ENCODE measurements around the gene ZCCHC4.
"Not testable (repeated sequence)": the region's sequence is repeated elsewhere in the genome, so short reads cannot be mapped to it uniquely, and the experiment has no call there.

The ZCCHC4 gene

DNA sequence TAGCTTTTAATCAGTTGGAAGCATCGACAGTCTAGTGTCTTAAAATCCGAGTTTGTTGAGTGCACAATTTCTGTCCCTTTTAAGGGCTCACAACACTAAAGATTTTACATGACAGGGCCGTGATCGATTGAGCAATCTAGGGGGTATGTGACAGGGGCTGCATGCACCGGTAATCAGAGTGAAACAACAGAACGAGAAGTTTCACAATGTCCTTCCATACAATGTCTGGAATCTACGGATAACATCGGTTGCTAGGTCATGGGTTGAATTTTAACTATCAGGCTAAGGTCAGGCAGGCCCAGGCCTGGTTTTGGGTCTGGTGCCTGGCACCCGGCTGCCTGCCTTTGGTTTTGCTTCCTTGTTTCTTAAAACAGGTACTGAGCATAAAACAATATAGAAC is 60.0 kb downstream of the ZCCHC4 start:
- not testable (repeated sequence) for H3K9me3 Mint-ChIP-seq; ATAC-seq (replicated peaks)

DNA sequence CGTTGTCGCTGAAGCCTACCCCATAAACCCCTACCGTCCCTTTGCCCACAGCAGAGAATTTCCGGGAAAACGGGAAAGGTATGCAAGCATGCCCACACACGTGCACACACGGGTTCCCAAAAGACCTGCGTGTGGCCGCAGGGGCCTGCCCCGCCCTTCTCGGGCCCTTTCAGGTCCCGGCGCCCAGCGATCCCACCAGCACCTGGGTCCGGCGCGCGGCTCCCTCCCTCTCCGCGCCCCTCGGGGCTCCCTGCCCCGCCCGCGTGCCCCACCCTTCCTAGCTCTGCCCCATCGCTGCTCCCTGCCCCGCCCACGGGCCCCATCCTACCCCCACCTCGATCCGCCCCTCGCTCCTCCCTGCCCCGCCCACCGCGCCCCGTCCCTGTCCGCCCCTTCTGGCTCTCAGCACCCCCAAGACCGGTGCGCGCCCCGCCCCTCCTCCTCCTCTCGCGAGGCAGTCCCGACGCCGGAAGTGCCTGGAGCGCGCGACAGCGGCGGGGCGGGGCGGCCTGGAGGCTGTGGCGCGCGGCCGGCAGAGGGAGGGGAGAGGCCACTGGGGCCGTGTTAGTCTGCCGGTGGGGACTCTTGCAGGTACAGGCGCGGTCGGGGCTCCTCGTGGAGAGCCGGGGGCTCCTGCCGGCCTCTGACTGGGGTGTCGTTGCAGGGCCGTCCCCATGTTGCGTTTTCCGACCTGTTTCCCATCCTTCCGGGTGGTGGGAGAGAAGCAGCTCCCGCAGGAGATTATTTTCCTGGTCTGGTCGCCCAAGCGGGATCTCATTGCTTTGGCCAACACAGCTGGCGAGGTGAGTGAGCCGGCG is 64.4 kb downstream of the ZCCHC4 start, which contains the start of gene ANAPC4:
Gene ANAPC4 (plus strand): TSS at position 510 of the 818 bp plus-strand sequence. CDS start 165 bp downstream, at position 675.
- ATAC-seq (replicated peaks) (peak; percentile 94), DNase-seq (peak; percentile 92 to 96 (median 94))
- H3K9me3 Mint-ChIP-seq, result no peaks in the 10 kb centered on the region
- H3K4me3 Mint-ChIP-seq, result no peak within 1 kb of the TSS
- peak within 1 kb of the TSS in 1 of 2 donors; percentile 64 for H3K27ac Mint-ChIP-seq
- peaks cover 14% of the 10 kb centered on the region for H3K36me3 Mint-ChIP-seq (ENCODE audit: insufficient read depth)
- H3K4me1 Mint-ChIP-seq (ENCODE audit: low read depth in 2 of 2), result peaks cover 7 to 8% of the 10 kb centered on the region in 2 donors
- no peaks in the 10 kb centered on the region for H3K27me3 Mint-ChIP-seq

More for the DNA sequence above, 60.0 kb downstream of the ZCCHC4 start:
- not testable (repeated sequence) for H3K27me3 Mint-ChIP-seq; H3K4me1 Mint-ChIP-seq (ENCODE audit: low read depth in 2 of 2); DNase-seq; H3K4me3 Mint-ChIP-seq; H3K27ac Mint-ChIP-seq; H3K36me3 Mint-ChIP-seq (ENCODE audit: insufficient read depth)

DNA sequence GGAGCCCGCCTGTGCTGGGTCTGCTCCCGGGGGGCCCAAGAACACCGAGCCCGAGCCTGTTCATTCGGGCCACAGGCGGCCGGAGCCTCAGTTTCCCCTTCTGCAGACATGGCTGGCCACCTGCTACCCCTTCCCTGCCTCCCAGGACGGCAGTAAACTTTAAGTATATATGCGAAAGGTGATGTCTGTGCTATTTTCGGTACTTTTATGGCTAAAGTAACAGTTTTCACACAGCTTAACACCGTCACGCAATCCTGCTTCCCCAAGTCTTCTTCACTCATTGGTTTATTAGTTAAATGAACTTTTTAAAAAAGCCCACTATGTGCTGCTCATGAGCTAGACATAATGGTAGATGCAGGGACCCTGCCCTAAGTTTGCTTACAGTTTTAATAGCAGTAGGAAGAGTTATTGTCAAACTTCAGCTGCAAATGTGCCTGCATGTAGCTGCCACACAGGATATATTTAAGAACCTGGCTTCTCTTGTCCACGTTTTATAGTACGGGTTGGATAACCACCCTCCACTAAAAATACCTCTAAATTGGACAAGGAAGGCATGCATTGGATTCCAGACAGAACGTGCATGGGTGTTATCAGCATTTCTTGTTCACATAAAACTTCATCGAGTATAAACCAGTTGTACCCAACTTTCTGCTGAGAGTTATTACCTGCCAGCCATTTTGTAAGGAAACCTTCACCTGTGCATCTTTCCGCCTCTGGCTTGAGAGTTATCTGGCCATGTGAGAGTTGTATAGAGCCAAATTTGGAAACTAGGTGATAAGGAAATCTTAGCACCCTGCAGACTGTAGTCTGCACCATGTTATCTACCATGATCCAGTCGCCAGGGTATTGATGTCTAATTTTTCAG is 65.2 kb downstream of the ZCCHC4 start:
- H3K9me3 Mint-ChIP-seq, result no peaks in the 10 kb centered on the region
- H3K36me3 Mint-ChIP-seq (ENCODE audit: insufficient read depth), result peaks cover 22% of the 10 kb centered on the region
- DNase-seq (no peak), ATAC-seq (replicated peaks) (no peak)
- H3K4me1 Mint-ChIP-seq (ENCODE audit: low read depth in 2 of 2), result peaks cover 7 to 8% of the 10 kb centered on the region in 2 donors
- no peak overlapping the region for H3K4me3 Mint-ChIP-seq
- no peaks in the 10 kb centered on the region for H3K27me3 Mint-ChIP-seq
- peak overlapping the region in 1 of 2 donors; percentile 64 for H3K27ac Mint-ChIP-seq

DNA sequence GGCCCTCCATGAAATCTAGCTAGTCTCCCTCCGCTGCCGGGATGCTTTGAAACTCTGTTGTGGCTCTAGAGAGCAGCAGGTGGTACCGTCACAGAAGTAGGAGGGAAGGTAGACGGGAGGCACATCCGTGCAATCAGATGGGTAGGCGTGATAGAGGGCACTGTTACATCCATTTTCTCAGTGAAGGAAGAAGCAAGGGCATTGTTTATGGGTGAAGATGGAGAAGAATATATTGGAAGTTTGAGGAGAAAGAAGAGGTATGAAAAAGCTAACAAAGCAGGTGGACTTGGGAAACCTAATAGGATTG is 65.8 kb downstream of the ZCCHC4 start:
- peaks cover 7 to 8% of the 10 kb centered on the region in 2 donors for H3K4me1 Mint-ChIP-seq (ENCODE audit: low read depth in 2 of 2)
- peaks cover 27% of the 10 kb centered on the region for H3K36me3 Mint-ChIP-seq (ENCODE audit: insufficient read depth)
- ATAC-seq (replicated peaks) (no peak), DNase-seq (no peak)
- no peak overlapping the region for H3K27ac Mint-ChIP-seq
- no peak overlapping the region for H3K4me3 Mint-ChIP-seq
- H3K27me3 Mint-ChIP-seq, result no peaks in the 10 kb centered on the region
- H3K9me3 Mint-ChIP-seq, result no peaks in the 10 kb centered on the region

DNA sequence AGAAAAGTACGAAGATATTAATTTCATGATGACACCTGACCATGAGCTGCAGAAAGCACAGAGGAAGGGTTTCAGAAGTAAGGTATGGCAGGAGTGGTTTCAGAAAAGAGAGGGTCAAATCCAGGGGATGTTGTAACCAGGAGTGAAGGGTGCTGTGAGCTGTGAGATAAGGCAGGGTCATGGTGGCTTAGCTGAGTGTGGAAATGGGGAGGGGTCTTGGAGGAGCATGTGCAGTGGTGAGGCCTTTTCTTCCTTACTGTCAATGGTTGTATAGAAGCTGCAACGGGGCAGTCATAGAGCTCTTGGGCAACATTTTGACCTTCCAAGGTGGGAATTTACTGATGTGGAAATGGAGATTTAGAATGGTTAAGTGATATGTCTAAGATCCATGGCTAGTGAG is 67.0 kb downstream of the ZCCHC4 start:
- H3K4me1 Mint-ChIP-seq (ENCODE audit: low read depth in 2 of 2), result peaks cover 7 to 13% of the 10 kb centered on the region in 2 donors
- DNase-seq, result no peak
- ATAC-seq (replicated peaks), result no peak
- no peak overlapping the region for H3K4me3 Mint-ChIP-seq
- no peak overlapping the region for H3K27ac Mint-ChIP-seq
- H3K27me3 Mint-ChIP-seq, result no peaks in the 10 kb centered on the region
- no peaks in the 10 kb centered on the region for H3K9me3 Mint-ChIP-seq
- H3K36me3 Mint-ChIP-seq (ENCODE audit: insufficient read depth), result peaks cover 38% of the 10 kb centered on the region

DNA sequence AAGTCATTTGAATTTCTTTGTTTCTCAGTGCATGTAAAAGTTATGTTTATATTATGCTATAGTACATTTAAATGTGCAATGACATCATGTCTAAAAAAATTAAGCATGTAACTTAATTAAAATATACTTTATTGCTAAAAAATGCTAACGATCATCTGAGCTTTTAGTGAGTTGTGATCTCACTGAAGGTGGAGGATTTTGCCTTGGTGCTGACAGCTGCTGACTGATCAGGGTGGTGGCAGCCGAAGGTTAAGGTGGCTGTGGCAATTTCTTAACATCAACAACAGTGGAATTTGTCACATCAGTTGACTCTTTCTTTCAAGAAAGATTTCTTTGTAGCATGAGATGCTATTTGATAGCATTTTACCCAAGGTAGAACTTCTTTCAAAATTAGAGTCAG is 71.1 kb downstream of the ZCCHC4 start:
- H3K9me3 Mint-ChIP-seq, result no peaks in the 10 kb centered on the region
- H3K27ac Mint-ChIP-seq, result no peak overlapping the region
- peaks cover 0 to 8% of the 10 kb centered on the region in 2 donors for H3K4me1 Mint-ChIP-seq (ENCODE audit: low read depth in 2 of 2)
- peaks cover 61% of the 10 kb centered on the region for H3K36me3 Mint-ChIP-seq (ENCODE audit: insufficient read depth)
- no peak for DNase-seq
- no peak for ATAC-seq (replicated peaks)
- H3K4me3 Mint-ChIP-seq, result no peak overlapping the region
- H3K27me3 Mint-ChIP-seq, result no peaks in the 10 kb centered on the region

DNA sequence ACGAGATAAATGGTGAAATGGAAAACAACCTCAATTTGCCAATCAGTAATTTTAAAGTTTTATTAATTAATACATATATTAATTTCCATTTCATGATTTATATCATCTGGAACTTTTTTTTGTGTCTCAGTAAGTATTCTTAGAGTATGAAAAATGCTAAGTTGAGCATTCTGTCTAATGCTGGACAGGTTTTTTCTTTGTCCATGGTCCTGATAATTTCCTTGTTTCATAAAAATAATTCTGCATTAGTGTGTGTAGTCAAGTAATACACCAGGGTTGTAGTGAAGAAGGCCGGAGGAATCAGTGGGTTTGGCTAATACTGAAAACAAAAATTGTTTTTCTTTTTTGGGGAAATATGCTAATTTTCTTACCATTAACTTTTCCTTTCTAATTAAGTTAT is 74.4 kb downstream of the ZCCHC4 start:
- Mint-ChIP-seq H3K9me3 (no peaks in the 10 kb centered on the region), H3K4me1 (ENCODE audit: low read depth in 2 of 2) (peaks cover 0 to 10% of the 10 kb centered on the region in 2 donors), H3K36me3 (ENCODE audit: insufficient read depth) (peaks cover 74% of the 10 kb centered on the region), H3K27me3 (no peaks in the 10 kb centered on the region), H3K4me3 (no peak overlapping the region), H3K27ac (no peak overlapping the region)
- ATAC-seq (replicated peaks) (no peak), DNase-seq (no peak)

DNA sequence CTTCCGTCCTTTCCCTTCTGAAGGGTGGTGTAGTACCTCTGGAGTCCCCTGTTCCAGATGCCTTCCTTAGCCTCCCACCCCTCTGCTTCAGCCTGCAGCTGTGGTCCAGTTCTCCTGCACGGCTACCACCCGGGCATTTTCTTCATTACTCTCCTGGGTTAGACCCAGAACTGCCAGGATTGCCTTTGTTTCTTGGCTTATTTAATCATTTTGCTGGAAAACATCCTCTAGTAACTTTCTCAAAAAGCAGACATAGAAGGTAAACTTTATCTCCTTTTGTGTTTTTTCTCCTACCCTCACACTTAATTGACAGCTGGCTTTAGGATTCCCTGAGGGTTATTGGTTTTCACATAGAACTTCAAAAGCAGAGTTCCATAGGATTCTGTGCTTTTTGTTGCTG is 84.7 kb downstream of the ZCCHC4 start:
- peaks cover 82% of the 10 kb centered on the region for H3K36me3 Mint-ChIP-seq (ENCODE audit: insufficient read depth)
- H3K4me1 Mint-ChIP-seq (ENCODE audit: low read depth in 2 of 2), result peaks cover 0 to 15% of the 10 kb centered on the region in 2 donors
- peaks cover 0 to 4% of the 10 kb centered on the region in 2 donors for H3K9me3 Mint-ChIP-seq
- H3K27ac Mint-ChIP-seq, result no peak overlapping the region
- H3K27me3 Mint-ChIP-seq, result no peaks in the 10 kb centered on the region
- H3K4me3 Mint-ChIP-seq, result no peak overlapping the region
- ATAC-seq (replicated peaks) (no peak), DNase-seq (no peak)

DNA sequence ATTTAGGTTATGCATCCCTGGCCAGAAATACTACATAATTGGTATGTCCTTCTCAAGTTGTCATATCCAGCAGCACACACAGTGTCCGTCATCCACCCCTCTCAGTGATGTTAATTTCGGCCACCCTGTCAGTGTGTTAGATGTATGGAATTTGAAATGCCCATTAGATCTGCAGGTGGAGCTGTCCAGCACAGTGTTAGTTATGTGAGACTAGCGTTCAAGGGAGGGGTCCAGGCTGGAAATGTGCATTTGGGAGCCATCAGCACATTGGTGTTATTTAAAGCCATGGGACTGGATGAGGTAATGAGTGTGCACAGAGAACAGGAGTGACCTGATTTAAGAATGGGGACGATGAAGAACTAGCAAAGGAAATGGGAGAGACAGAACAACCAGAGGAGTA is 86.9 kb downstream of the ZCCHC4 start:
- H3K4me3 Mint-ChIP-seq, result no peak overlapping the region
- H3K27ac Mint-ChIP-seq, result peak overlapping the region in 1 of 2 donors; percentile 20
- H3K27me3 Mint-ChIP-seq, result no peaks in the 10 kb centered on the region
- H3K4me1 Mint-ChIP-seq (ENCODE audit: low read depth in 2 of 2), result peaks cover 0 to 15% of the 10 kb centered on the region in 2 donors
- DNase-seq (no peak), ATAC-seq (replicated peaks) (no peak)
- H3K36me3 Mint-ChIP-seq (ENCODE audit: insufficient read depth), result peaks cover 81% of the 10 kb centered on the region
- H3K9me3 Mint-ChIP-seq, result peaks cover 0 to 4% of the 10 kb centered on the region in 2 donors

DNA sequence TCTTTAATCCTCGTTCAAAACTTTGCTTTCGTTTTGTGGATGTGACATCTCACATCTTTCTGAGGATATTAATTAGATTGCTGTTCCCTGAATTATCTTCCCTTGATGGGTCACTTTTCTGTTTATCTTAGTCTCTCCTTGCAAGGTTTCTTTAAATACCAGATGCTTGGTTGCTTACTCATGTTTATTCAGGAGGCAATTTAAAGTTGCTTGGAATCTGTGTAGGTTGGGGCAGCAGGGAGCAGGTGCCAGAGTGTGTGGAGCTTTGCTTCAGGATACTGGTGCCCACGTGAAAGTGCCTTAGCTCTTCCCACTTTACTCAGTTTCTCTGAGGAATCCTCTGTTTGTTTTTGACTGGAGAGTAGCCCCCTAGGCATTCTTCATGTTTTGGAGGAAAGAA is 88.5 kb downstream of the ZCCHC4 start:
- peaks cover 0 to 4% of the 10 kb centered on the region in 2 donors for H3K9me3 Mint-ChIP-seq
- H3K4me1 Mint-ChIP-seq (ENCODE audit: low read depth in 2 of 2), result peaks cover 0 to 15% of the 10 kb centered on the region in 2 donors
- ATAC-seq (replicated peaks), result no peak
- H3K4me3 Mint-ChIP-seq, result no peak overlapping the region
- no peak overlapping the region for H3K27ac Mint-ChIP-seq
- H3K27me3 Mint-ChIP-seq, result no peaks in the 10 kb centered on the region
- peaks cover 79% of the 10 kb centered on the region for H3K36me3 Mint-ChIP-seq (ENCODE audit: insufficient read depth)
- DNase-seq, result no peak

DNA sequence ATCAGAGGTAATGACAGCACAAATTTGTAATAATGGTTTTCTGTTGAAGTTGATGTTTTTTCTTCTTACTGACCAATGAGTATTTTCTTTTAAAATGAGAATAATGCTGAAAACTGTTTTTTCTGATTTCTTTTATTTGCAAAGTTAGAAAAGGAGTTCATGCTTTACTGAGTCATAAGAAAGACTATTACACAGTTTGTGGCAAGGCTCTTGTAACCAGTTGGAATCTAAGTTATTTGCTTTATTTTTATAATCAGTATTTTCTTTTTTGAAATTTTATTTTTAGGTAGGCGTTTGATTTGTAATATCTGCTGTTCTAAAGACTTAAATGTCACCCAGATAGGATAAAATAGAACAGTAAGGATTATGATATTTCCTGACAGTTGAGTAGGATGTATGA is 89.9 kb downstream of the ZCCHC4 start:
- Mint-ChIP-seq H3K4me3 (no peak overlapping the region), H3K9me3 (no peaks in the 10 kb centered on the region), H3K4me1 (ENCODE audit: low read depth in 2 of 2) (peaks cover 0 to 15% of the 10 kb centered on the region in 2 donors), H3K27me3 (no peaks in the 10 kb centered on the region), H3K36me3 (ENCODE audit: insufficient read depth) (peaks cover 77% of the 10 kb centered on the region), H3K27ac (no peak overlapping the region)
- DNase-seq (no peak), ATAC-seq (replicated peaks) (no peak)

DNA sequence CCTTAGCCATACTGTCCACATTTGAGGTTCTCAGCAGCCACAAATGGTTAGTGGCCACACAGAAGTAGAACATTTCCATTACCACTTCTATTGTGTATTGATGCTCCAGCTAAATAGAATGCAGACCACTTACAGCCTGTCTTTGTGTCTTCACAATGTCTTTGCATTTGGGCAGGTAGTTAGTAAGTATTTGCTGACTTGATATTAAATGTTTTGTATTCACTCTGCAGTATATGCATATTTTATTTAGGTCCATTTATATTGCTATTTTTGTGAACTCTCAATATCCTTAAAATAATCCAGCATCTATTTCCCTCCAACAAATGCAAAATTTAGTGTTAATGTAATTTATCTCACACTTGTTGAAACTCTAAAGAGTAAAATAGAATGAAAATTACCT is 91.1 kb downstream of the ZCCHC4 start:
- Mint-ChIP-seq H3K27me3 (no peaks in the 10 kb centered on the region), H3K4me1 (ENCODE audit: low read depth in 2 of 2) (peaks cover 0 to 9% of the 10 kb centered on the region in 2 donors), H3K9me3 (no peaks in the 10 kb centered on the region), H3K4me3 (no peak overlapping the region), H3K27ac (no peak overlapping the region), H3K36me3 (ENCODE audit: insufficient read depth) (peaks cover 78% of the 10 kb centered on the region)
- no peak for ATAC-seq (replicated peaks)
- no peak for DNase-seq

DNA sequence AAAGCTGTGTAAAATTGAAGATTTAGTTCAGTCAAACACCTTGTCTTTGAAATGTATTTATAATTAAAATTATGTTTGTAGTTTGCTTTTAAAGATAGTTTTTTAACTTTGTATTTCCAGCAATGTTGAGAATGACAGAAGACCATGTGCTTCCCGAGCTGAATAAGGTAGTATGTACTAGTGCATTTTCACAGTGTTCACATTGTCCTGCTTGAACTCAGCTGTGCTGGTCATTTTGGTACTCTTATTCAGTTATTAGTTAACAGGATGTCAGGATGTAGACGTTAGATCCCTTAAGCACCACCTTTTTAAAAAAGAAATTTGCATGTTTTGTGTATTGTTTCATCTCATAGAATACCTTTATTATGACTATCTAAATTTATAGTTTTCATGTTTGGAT is 92.9 kb downstream of the ZCCHC4 start:
- ATAC-seq (replicated peaks) (no peak), DNase-seq (no peak)
- no peaks in the 10 kb centered on the region for H3K9me3 Mint-ChIP-seq
- peaks cover 0 to 3% of the 10 kb centered on the region in 2 donors for H3K4me1 Mint-ChIP-seq (ENCODE audit: low read depth in 2 of 2)
- H3K27me3 Mint-ChIP-seq, result no peaks in the 10 kb centered on the region
- H3K36me3 Mint-ChIP-seq (ENCODE audit: insufficient read depth), result peaks cover 90% of the 10 kb centered on the region
- H3K27ac Mint-ChIP-seq, result no peak overlapping the region
- no peak overlapping the region for H3K4me3 Mint-ChIP-seq

All from effector memory CD8-positive, alpha-beta T cell (primary cell).